HUES64 (cell line): ENCODE results near the gene PDE8B.

Source experiments
- H3K27ac ChIP-seq: 2 replicates; pipeline ENCODE4 v1.7.0; 2013; ENCODE audit warnings: low read depth, low read length, inconsistent platforms
- H3K27me3 ChIP-seq: 2 replicates; pipeline ENCODE4 v1.6.1; 2013; ENCODE audit warnings: mild to moderate bottlenecking, low read length; ENCODE audit not compliant: insufficient read depth
- H3K36me3 ChIP-seq: 2 replicates; pipeline ENCODE4 v1.6.1; 2013; ENCODE audit warnings: mild to moderate bottlenecking, low read length; ENCODE audit not compliant: insufficient read depth
- H3K4me1 ChIP-seq: 2 replicates; pipeline ENCODE4 v1.6.1; 2013; ENCODE audit warnings: mild to moderate bottlenecking, low read length, moderate library complexity; ENCODE audit not compliant: insufficient read depth
- H3K4me3 ChIP-seq: 2 replicates; pipeline ENCODE4 v1.5.1; 2013; ENCODE audit warnings: mild to moderate bottlenecking, low read length, moderate library complexity
- H3K9ac ChIP-seq: 2 replicates; pipeline ENCODE4 v1.6.1; 2013; ENCODE audit warnings: mild to moderate bottlenecking, low read depth, low read length
- H3K9me3 ChIP-seq: 2 replicates; pipeline ENCODE4 v1.6.1; 2013; ENCODE audit warnings: low read depth, low read length; ENCODE audit not compliant: insufficient read depth
- WGBS: fragments of 150-250, 120-280 bp; methylation state at CpG from one replicate; pipeline ENCODE4 v1.1.7; 2013; ENCODE audit warnings: missing lambda C conversion rate; 5-methylcytosine and 5-hydroxymethylcytosine counted together

Gene PDE8B

DNA sequence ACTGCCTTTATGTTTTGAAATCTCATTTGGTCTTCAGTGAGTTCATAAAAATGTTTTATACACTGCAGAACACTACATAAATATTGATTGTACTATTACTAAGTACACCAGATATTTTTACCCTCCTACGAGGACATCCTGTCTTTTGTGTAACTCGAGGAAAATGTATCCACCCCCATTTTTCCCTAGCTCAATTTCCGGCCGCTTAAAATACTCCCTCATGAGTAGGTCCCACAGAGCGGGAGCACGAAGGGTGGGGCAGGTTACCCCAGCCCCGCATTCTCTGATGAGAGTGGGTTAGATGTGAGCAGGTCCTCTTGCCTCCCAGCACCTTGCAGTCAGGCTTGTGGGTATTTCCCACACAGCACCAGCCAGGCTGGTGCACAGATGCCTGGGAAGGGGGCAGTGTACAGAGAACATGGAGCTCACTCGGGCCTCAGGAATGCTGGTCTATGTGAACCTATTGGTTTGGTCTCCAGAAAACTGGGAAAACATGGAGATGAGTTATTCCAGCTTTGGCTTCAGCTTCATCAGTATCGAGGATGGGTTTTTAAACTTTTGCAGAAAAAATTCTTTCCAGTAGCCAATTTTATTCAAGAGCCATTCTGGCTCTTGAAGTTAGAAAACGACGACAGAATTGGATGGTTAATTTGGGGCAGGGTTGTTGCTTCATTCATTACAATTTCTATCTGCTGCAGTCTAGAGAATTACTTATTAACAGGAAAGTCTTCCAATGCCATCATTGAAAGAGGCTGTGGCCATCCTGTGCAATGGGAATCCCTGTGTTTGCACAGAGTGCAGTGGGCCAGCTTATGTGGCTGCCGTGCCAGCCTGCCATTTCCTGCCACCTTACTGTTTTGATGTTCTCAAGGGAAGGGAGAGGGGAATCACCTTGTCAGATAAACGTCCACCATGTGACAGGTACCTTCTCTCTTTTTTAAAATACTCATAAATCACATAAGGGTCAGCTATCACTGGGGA lies 208.4 kb downstream of the PDE8B start:
- Histone ChIP-seq H3K27ac (no peak overlapping the region), H3K4me1 (no peaks in the 10 kb centered on the region), H3K9me3 (0 out of 2 replicates have a peak, but pooled peaks cover 2% of the 10 kb centered on the region), H3K9ac (no peak overlapping the region), H3K36me3 (no peaks in the 10 kb centered on the region), H3K27me3 (no peaks in the 10 kb centered on the region), H3K4me3 (no peak overlapping the region)
- 93% methylated on average over 12 of the region's 13 CpGs for WGBS

DNA sequence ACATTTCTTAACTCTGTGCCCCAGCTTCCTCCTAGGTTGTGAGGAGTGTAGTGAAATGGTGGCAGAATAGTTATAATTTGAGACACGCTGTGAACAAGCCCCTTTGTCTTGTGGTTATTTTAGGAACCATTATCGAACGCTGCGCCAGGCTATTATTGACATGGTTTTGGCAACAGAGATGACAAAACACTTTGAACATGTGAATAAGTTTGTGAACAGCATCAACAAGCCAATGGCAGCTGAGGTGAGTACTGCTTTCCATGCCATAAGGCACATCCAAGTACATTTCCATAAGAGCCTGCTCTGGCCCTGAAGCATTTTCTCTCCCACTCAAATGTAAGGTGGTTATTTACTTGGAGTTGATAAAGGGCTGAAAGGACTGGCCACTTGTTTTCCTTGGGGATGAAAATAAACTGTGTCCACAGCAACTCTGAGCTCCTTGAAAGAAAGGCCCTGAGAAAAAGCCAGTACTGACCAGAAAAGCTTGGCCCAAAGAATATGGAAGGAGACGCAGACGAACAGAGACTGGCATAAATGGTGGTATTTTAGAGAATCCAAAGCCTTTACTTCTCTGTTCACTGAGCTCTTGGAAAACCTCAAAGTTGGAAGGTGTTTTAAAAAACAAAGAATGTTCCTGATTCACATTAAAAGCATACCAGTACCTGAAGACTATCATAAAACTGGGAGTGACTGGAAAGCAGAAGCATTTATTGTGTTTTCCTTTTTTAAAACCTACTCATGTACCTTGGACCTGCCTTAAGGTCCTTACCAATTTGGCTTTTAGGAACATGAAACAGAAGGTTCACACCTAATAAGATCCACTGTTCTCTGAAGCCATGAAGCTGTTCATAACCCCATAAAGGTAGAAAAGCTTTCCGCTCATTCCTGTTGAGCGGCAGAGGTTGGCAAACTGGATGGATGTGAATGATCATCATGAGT lies 209.4 kb downstream of the PDE8B start:
- no peak overlapping the region for H3K9ac ChIP-seq
- whole genome bisulfite sequencing: 95% methylated on average over 8 of the region's 8 CpGs
- H3K4me1 ChIP-seq: no peaks in the 10 kb centered on the region
- H3K36me3 ChIP-seq: no peaks in the 10 kb centered on the region
- H3K4me3 ChIP-seq: no peak overlapping the region
- H3K27ac ChIP-seq: no peak overlapping the region
- H3K27me3 ChIP-seq: no peaks in the 10 kb centered on the region
- 0 out of 2 replicates have a peak, but pooled peaks cover 2% of the 10 kb centered on the region for H3K9me3 ChIP-seq

DNA sequence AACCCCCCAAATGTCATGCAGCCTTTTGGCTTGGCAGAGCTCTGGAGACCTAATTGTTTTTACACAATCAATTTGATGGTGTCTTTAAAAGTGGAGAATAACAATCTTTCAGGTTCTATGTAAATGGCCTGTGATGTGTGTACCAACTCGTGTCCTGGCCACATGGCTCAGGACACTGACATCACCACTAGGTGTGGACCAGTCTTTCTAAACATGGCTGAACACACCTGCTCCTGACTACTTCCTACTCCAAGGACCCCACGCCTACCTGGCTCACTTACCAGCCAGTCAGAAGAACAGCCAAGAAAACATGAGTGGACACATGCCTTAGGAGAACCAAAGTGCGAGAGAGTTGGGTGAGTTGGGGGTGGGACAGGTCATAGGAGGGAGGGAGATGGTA lies 210.5 kb downstream of the PDE8B start:
- WGBS: 92% methylated on average over 3 of the region's 3 CpGs
- 0 out of 2 replicates have a peak, but pooled peaks cover 2% of the 10 kb centered on the region for H3K9me3 ChIP-seq
- no peak overlapping the region for H3K9ac ChIP-seq
- no peaks in the 10 kb centered on the region for H3K4me1 ChIP-seq
- H3K27ac ChIP-seq: no peak overlapping the region
- H3K36me3 ChIP-seq: peaks cover 5% of the 10 kb centered on the region
- no peak overlapping the region for H3K4me3 ChIP-seq
- no peaks in the 10 kb centered on the region for H3K27me3 ChIP-seq

DNA sequence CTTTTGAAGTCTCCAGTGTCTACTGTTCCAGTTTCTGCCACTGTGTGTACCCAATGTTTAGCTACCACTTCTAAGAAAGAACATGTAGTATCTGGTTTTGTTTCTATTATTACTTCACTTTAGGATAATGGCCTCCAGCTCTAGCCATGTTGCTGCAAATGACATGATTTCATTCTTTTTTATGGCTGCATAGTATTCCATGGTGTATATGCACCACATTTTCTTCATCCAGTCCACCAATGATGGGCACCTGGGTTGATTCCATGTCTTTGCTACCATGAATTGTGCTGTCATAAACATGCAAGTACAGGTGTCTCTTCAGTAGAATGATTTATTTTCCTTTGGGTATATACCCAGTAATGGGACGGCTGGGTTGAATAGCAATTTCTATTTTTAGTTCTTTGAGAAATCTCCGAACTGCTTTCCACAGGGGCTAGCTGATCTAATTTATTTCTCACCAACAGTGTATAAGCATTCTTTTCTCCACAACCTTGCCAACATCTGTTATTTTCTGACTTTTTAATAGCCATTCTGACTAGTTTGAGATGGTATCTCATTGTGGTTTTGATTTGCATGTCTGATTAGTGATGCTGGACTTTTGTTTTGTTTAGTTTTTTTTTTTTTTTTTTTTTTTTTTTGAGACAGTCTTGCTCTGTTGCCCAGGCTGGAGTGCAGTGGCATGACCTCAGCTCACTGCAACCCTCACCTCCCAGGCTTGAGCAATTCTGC lies 212.7 kb downstream of the PDE8B start:
- H3K9me3 ChIP-seq: 0 out of 2 replicates have a peak, but pooled peaks cover 2% of the 10 kb centered on the region
- no peak overlapping the region for H3K4me3 ChIP-seq
- 93% methylated on average over 2 of the region's 2 CpGs for WGBS
- H3K9ac ChIP-seq: no peak overlapping the region
- H3K4me1 ChIP-seq: no peaks in the 10 kb centered on the region
- H3K27ac ChIP-seq: no peak overlapping the region
- H3K27me3 ChIP-seq: no peaks in the 10 kb centered on the region
- peaks cover 8% of the 10 kb centered on the region for H3K36me3 ChIP-seq

DNA sequence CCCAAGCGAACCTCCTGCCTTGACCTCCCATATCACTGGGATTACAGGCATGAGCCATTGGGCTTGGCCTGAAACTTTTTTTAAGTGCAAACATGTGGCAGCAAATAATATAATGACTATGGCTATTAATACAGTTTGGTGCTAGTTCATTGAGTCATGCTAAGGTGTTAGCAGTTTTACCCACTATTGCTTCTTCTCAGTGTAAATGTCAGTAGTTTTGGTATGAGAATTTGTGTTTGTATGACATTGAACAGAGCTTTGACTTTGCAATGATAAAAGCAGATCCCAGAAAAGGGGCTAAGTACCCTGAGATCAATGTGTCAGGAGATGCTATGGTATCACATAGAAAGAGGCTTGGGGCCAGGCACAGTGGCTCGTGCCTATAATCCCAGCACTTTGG lies 214.4 kb downstream of the PDE8B start:
- WGBS: 90% methylated on average over 2 of the region's 2 CpGs
- H3K9ac ChIP-seq: no peak overlapping the region
- H3K4me1 ChIP-seq: no peaks in the 10 kb centered on the region
- no peak overlapping the region for H3K4me3 ChIP-seq
- H3K27ac ChIP-seq: no peak overlapping the region
- H3K36me3 ChIP-seq: peaks cover 8% of the 10 kb centered on the region
- H3K9me3 ChIP-seq: 0 out of 2 replicates have a peak, but pooled peaks cover 2% of the 10 kb centered on the region
- no peaks in the 10 kb centered on the region for H3K27me3 ChIP-seq

DNA sequence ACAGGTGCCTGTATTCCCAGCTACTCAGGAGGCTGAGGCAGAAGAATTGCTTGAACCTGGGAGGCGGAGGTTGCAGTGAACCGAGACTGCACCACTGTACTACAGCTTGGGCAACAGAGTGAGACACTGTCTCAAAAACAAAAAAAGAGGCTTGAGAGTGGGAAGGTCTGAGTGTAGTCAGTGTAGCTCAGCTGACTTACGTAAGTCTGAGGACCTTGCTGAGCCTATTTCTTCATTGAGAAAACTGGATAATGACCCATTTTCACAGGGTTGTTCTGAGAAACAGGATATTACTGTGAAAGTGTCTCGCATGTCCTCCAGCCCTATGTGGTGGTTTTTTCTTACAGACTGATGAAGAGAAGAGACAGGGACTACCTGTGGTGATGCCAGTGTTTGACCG lies 214.9 kb downstream of the PDE8B start:
- Histone ChIP-seq H3K9ac (no peak overlapping the region), H3K4me1 (no peaks in the 10 kb centered on the region), H3K27me3 (no peaks in the 10 kb centered on the region), H3K4me3 (no peak overlapping the region), H3K36me3 (peaks cover 12% of the 10 kb centered on the region), H3K9me3 (0 out of 2 replicates have a peak, but pooled peaks cover 2% of the 10 kb centered on the region), H3K27ac (no peak overlapping the region)
- WGBS: 91% methylated on average over 5 of the region's 5 CpGs

DNA sequence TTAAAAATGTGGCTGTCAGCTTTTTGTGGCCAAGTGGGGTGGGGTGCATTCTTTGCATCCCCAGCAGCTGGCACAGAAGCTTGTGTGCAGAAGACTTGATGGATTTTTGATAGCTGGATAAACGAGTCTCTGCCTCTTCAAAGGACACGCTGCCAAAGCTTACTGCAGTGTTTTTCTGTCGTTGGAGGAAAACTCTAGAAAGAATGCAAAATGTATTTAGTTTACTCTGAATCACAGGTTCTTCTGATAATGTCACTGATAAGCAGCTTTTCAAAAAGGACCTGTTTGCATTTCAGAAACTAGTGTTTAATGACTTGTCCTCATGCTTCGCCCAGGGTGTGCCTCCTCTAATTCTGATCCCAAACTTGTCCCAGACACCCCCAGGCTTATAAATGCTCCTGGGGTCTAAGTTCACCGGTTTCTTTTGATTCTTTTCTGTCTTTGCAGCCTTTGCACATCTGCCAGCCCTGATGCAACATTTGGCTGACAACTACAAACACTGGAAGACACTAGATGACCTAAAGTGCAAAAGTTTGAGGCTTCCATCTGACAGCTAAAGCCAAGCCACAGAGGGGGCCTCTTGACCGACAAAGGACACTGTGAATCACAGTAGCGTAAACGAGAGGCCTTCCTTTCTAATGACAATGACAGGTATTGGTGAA lies 215.6 kb downstream of the PDE8B start:
- H3K4me1 ChIP-seq: no peaks in the 10 kb centered on the region
- no peak overlapping the region for H3K27ac ChIP-seq
- H3K9me3 ChIP-seq: 0 out of 2 replicates have a peak, but pooled peaks cover 2% of the 10 kb centered on the region
- 89% methylated on average over 8 of the region's 8 CpGs for WGBS
- no peaks in the 10 kb centered on the region for H3K27me3 ChIP-seq
- H3K4me3 ChIP-seq: no peak overlapping the region
- H3K36me3 ChIP-seq: peaks cover 19% of the 10 kb centered on the region
- no peak overlapping the region for H3K9ac ChIP-seq

DNA sequence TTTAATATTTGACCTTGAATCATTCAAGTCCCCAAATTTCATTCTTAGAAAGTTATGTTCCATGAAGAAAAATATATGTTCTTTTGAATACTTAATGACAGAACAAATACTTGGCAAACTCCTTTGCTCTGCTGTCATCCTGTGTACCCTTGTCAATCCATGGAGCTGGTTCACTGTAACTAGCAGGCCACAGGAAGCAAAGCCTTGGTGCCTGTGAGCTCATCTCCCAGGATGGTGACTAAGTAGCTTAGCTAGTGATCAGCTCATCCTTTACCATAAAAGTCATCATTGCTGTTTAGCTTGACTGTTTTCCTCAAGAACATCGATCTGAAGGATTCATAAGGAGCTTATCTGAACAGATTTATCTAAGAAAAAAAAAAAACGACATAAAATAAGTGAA lies 216.2 kb downstream of the PDE8B start:
- Histone ChIP-seq H3K36me3 (peaks cover 22% of the 10 kb centered on the region), H3K27me3 (no peaks in the 10 kb centered on the region), H3K9ac (no peak overlapping the region), H3K9me3 (0 out of 2 replicates have a peak, but pooled peaks cover 2% of the 10 kb centered on the region), H3K27ac (no peak overlapping the region), H3K4me3 (no peak overlapping the region), H3K4me1 (no peaks in the 10 kb centered on the region)
- 87% methylated on average over 2 of the region's 2 CpGs for WGBS

DNA sequence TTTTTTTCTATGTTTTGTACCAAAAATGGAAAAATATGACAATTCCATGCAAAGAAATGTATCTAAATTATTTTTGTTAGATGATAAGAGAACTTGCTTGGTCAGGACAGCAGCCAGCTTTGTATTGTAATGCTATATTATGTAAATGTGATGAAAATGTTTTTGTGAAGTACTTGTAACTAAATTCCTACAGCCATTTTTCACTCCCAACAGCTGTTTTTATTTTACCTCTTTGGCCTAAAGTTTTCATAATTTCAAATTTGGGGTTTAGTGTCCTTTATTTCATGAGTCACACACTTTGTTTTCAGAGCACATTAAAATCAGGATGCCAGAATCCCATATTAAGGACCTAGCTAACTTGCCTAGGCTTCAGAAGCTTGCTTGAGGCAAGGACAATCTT lies 217.5 kb downstream of the PDE8B start:
- no peaks in the 10 kb centered on the region for H3K27me3 ChIP-seq
- peaks cover 35% of the 10 kb centered on the region for H3K36me3 ChIP-seq
- H3K27ac ChIP-seq: no peak overlapping the region
- no peaks in the 10 kb centered on the region for H3K4me1 ChIP-seq
- H3K4me3 ChIP-seq: no peak overlapping the region
- H3K9me3 ChIP-seq: 0 out of 2 replicates have a peak, but pooled peaks cover 2% of the 10 kb centered on the region
- no peak overlapping the region for H3K9ac ChIP-seq

DNA sequence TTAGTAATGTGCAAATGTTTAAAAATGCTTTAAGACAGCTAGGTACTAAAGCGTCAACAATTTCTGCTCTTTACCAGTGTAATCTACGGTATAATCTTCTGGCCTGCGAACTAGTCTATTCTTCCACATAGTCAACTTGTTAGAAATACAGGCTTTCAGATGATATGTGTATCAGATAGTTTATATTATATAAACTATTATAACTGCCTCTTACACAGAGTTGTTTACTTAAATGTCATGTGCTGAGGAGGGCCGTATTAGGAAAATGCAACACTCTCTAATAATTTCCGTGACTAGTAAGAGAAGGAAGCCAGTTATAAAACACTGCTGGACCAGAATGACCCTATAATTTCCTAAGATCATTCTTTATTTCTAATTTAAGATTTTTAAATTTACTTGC lies 218.0 kb downstream of the PDE8B start:
- Histone ChIP-seq H3K36me3 (peaks cover 40% of the 10 kb centered on the region), H3K27ac (no peak overlapping the region), H3K9me3 (no peaks in the 10 kb centered on the region), H3K9ac (no peak overlapping the region), H3K4me1 (no peaks in the 10 kb centered on the region), H3K4me3 (no peak overlapping the region), H3K27me3 (no peaks in the 10 kb centered on the region)
- 96% methylated on average over 5 of the region's 5 CpGs for whole genome bisulfite sequencing
